HEK293 (cell line): ENCODE measurements around the gene MDH2.
A peak's percentile ranks its signal among the peaks of the same experiment; 100 is the strongest.

Source experiments
- CTCF ChIA-PET: fragments of 350-600 bp; formaldehyde crosslinking; extraction: SDS; loops from one replicate; lab custom pipeline; 2021; ENCODE audit warnings: antibody characterized with exemption; lab: Yijun Ruan, JAX
- POLR2A ChIA-PET: fragments of 300-600 bp; formaldehyde crosslinking; extraction: SDS; loops from one replicate; lab custom pipeline; 2020; ENCODE audit warnings: antibody characterized with exemption, inconsistent platforms; lab: Yijun Ruan, JAX
- H3K27ac ChIP-seq: fragments of 200-500 bp; sonication (Bioruptor generic); 2 replicates; pipeline ENCODE4 v1.5.1; 2014; ENCODE audit warnings: low read depth, low read length, control low read depth, inconsistent platforms; ENCODE audit errors: extremely low read depth
- H3K36me3 ChIP-seq, 2 experiments: fragments of 200-500 bp in 1 of 2; sonication (Bioruptor generic) in 1 of 2; 1 replicate in 1 of 2; 2 replicates in 1 of 2; pipeline ENCODE4 v1.5.1; 2014 to 2017; ENCODE audit warnings: inconsistent platforms in 2 of 2, low read length in 2 of 2; ENCODE audit not compliant: control insufficient read depth in 2 of 2, insufficient read depth in 1 of 2
- H3K4me1 ChIP-seq: fragments of 200-500 bp; sonication (Bioruptor generic); 2 replicates; pipeline ENCODE4 v1.5.1; 2014; ENCODE audit warnings: mild to moderate bottlenecking, low read length, inconsistent platforms; ENCODE audit not compliant: control insufficient read depth, insufficient read depth
- H3K4me3 ChIP-seq: 2 replicates; pipeline ENCODE4 v1.5.1; 2011; ENCODE audit warnings: low read depth, mild to moderate bottlenecking, control low read depth, low read length, moderate library complexity
- H3K9me3 ChIP-seq: fragments of 200-500 bp; sonication (Bioruptor generic); 2 replicates; pipeline ENCODE4 v1.5.1; 2014; ENCODE audit warnings: low read depth, low read length, inconsistent platforms; ENCODE audit not compliant: control insufficient read depth, insufficient read depth
- ATF2 ChIP-seq: fragments of 450-650 bp; formaldehyde crosslinking; IDR thresholded peaks from 2 replicates; pipeline ENCODE4 v1.5.1; 2016; ENCODE audit warnings: missing biosample characterization, missing genetic modification characterization, low read depth
- BCL11B ChIP-seq: fragments of 450-650 bp; formaldehyde crosslinking; IDR thresholded peaks from 2 replicates; pipeline ENCODE4 v1.5.1; 2016; ENCODE audit warnings: low read depth, missing biosample characterization, missing genetic modification characterization
- HOXC10 ChIP-seq: sonication (generic); formaldehyde crosslinking; IDR thresholded peaks from 2 replicates; pipeline ENCODE4 v1.8.1; 2023; ENCODE audit warnings: mild to moderate bottlenecking, missing genetic modification reagents
- IKZF3 ChIP-seq: fragments of 450-650 bp; IDR thresholded peaks from 2 replicates; pipeline ENCODE4 v1.5.0; 2018; ENCODE audit warnings: missing biosample characterization, mild to moderate bottlenecking, missing genetic modification characterization, moderate library complexity
- KLF8 ChIP-seq: fragments of 450-650 bp; formaldehyde crosslinking; IDR thresholded peaks from 2 replicates; pipeline ENCODE4 v1.5.1; 2016; ENCODE audit warnings: missing biosample characterization, missing genetic modification characterization
- PBX3 ChIP-seq: sonication (generic); formaldehyde crosslinking; IDR thresholded peaks from 2 replicates; pipeline ENCODE4 v1.8.1; 2022; ENCODE audit warnings: mild to moderate bottlenecking, moderate library complexity, missing genetic modification reagents
- PRDM1 ChIP-seq: fragments of 450-650 bp; formaldehyde crosslinking; IDR thresholded peaks from 2 replicates; pipeline ENCODE4; 2016; ENCODE audit warnings: missing biosample characterization, missing genetic modification characterization
- SP2 ChIP-seq: fragments of 450-650 bp; formaldehyde crosslinking; IDR thresholded peaks from 2 replicates; pipeline ENCODE4 v1.5.1; 2016; ENCODE audit warnings: missing biosample characterization, missing genetic modification characterization
- YY1 ChIP-seq: fragments of 450-650 bp; formaldehyde crosslinking; IDR thresholded peaks from 2 replicates; pipeline ENCODE4 v1.5.1; 2018; ENCODE audit warnings: missing biosample characterization, missing genetic modification characterization
- ZBTB26 ChIP-seq: fragments of 450-650 bp; formaldehyde crosslinking; optimal IDR thresholded peaks from 2 replicates; pipeline ENCODE3; 2016; ENCODE audit warnings: missing biosample characterization, mild to moderate bottlenecking, missing genetic modification characterization
- ZNF10 ChIP-seq: fragments of 450-650 bp; formaldehyde crosslinking; IDR thresholded peaks from 2 replicates; pipeline ENCODE4 v1.5.1; 2017; ENCODE audit warnings: missing biosample characterization, missing genetic modification characterization
- ZNF114 ChIP-seq: fragments of 450-650 bp; formaldehyde crosslinking; IDR thresholded peaks from 2 replicates; pipeline ENCODE4 v1.5.0; 2017; ENCODE audit warnings: missing biosample characterization, missing genetic modification characterization
- ZNF155 ChIP-seq: fragments of 450-650 bp; formaldehyde crosslinking; IDR thresholded peaks from 2 replicates; pipeline ENCODE4 v1.5.1; 2016; ENCODE audit warnings: missing biosample characterization, missing genetic modification characterization
- ZNF239 ChIP-seq: fragments of 450-650 bp; formaldehyde crosslinking; IDR thresholded peaks from 2 replicates; pipeline ENCODE4 v1.5.1; 2016; ENCODE audit warnings: missing biosample characterization, missing genetic modification characterization
- ZNF366 ChIP-seq: fragments of 450-650 bp; formaldehyde crosslinking; conservative IDR thresholded peaks from 2 replicates; pipeline ENCODE4 v1.5.1; 2016; ENCODE audit warnings: missing biosample characterization, missing genetic modification characterization
- ZNF394 ChIP-seq: fragments of 450-650 bp; formaldehyde crosslinking; IDR thresholded peaks from 2 replicates; pipeline ENCODE4 v1.5.1; 2016; ENCODE audit warnings: missing biosample characterization, missing genetic modification characterization, mild to moderate bottlenecking, moderate library complexity, borderline replicate concordance
- ZNF426 ChIP-seq: fragments of 450-650 bp; formaldehyde crosslinking; IDR thresholded peaks from 2 replicates; pipeline ENCODE4 v1.5.1; 2017; ENCODE audit warnings: missing biosample characterization, missing genetic modification characterization, mild to moderate bottlenecking, inconsistent platforms, moderate library complexity
- ZNF626 ChIP-seq: fragments of 450-650 bp; sonication (Bioruptor Pico); formaldehyde crosslinking; IDR thresholded peaks from 2 replicates; pipeline ENCODE4 v1.5.1; 2018; ENCODE audit warnings: missing biosample characterization, missing genetic modification characterization, inconsistent platforms
- TF ChIP-seq, protein P1 (sequence below): fragments of 450-650 bp; formaldehyde crosslinking; IDR thresholded peaks from 2 replicates; pipeline ENCODE4 v1.5.1; 2016; ENCODE audit warnings: missing biosample characterization, missing genetic modification characterization
- TF ChIP-seq, protein P2 (sequence below): fragments of 450-650 bp; formaldehyde crosslinking; IDR thresholded peaks from 2 replicates; pipeline ENCODE4 v1.5.1; 2017; ENCODE audit warnings: missing biosample characterization, missing genetic modification characterization
- TF ChIP-seq, protein P3 (sequence below): fragments of 450-650 bp; formaldehyde crosslinking; IDR thresholded peaks from 2 replicates; pipeline ENCODE4 v1.5.1; 2016; ENCODE audit warnings: missing biosample characterization, missing genetic modification characterization

The MDH2 gene

GRCh38 chr7:76047811-76048667 is at the start of gene MDH2, which contains the start of gene STYXL1:
MDH2 (plus strand) TSS chr7:76048106; CDS start chr7:76048161, 55 bp downstream.
STYXL1 (minus strand) TSS chr7:76048000; CDS start chr7:76030523, 17,477 bp downstream.
- CTCF ChIA-PET: interaction anchor here (0.6 to 1.3 kb wide), 7 partner anchors 11 to 266 kb away, joined by 3 to 4 read pairs (median 3); no protein-coding TSS in a partner anchor
- peak within 1 kb of the TSS; percentile 80 for H3K27ac ChIP-seq
- TF ChIP-seq ZNF426 (tag by site-specific recombination) (no peak), ZNF155 (tag by site-specific recombination) (no peak), PRDM1 (no peak), ZBTB26 (tag by site-specific recombination) (peak; percentile 56), YY1 (peak; percentile 42; the same call in 1 of the 2 replicates), ZNF114 (tag by site-specific recombination) (no peak), HOXC10 (CRISPR knock-in tag) (no peak), ZNF626 (tag by site-specific recombination) (no peak), BCL11B (peak; percentile 81; the same call in 1 of the 2 replicates), ATF2 (tag by site-specific recombination) (no peak), ZNF366 (tag by site-specific recombination) (no peak), SP2 (tag by site-specific recombination) (peak; percentile 87), PBX3 (CRISPR knock-in tag) (0 out of 2 replicates have a peak, but pooled peaks have one; percentile 15), ZNF239 (no peak), KLF8 (peak; percentile 63; the same call in 1 of the 2 replicates), ZNF394 (no peak), IKZF3 (no peak), ZNF10 (0 out of 2 replicates have a peak, but pooled peaks have one; percentile 16)
- TF ChIP-seq, protein P1, sequence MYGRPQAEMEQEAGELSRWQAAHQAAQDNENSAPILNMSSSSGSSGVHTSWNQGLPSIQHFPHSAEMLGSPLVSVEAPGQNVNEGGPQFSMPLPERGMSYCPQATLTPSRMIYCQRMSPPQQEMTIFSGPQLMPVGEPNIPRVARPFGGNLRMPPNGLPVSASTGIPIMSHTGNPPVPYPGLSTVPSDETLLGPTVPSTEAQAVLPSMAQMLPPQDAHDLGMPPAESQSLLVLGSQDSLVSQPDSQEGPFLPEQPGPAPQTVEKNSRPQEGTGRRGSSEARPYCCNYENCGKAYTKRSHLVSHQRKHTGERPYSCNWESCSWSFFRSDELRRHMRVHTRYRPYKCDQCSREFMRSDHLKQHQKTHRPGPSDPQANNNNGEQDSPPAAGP: peak; percentile 62
- TF ChIP-seq, protein P2, sequence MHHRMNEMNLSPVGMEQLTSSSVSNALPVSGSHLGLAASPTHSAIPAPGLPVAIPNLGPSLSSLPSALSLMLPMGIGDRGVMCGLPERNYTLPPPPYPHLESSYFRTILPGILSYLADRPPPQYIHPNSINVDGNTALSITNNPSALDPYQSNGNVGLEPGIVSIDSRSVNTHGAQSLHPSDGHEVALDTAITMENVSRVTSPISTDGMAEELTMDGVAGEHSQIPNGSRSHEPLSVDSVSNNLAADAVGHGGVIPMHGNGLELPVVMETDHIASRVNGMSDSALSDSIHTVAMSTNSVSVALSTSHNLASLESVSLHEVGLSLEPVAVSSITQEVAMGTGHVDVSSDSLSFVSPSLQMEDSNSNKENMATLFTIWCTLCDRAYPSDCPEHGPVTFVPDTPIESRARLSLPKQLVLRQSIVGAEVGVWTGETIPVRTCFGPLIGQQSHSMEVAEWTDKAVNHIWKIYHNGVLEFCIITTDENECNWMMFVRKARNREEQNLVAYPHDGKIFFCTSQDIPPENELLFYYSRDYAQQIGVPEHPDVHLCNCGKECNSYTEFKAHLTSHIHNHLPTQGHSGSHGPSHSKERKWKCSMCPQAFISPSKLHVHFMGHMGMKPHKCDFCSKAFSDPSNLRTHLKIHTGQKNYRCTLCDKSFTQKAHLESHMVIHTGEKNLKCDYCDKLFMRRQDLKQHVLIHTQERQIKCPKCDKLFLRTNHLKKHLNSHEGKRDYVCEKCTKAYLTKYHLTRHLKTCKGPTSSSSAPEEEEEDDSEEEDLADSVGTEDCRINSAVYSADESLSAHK (tag by site-specific recombination): no peak
- TF ChIP-seq, protein P3, sequence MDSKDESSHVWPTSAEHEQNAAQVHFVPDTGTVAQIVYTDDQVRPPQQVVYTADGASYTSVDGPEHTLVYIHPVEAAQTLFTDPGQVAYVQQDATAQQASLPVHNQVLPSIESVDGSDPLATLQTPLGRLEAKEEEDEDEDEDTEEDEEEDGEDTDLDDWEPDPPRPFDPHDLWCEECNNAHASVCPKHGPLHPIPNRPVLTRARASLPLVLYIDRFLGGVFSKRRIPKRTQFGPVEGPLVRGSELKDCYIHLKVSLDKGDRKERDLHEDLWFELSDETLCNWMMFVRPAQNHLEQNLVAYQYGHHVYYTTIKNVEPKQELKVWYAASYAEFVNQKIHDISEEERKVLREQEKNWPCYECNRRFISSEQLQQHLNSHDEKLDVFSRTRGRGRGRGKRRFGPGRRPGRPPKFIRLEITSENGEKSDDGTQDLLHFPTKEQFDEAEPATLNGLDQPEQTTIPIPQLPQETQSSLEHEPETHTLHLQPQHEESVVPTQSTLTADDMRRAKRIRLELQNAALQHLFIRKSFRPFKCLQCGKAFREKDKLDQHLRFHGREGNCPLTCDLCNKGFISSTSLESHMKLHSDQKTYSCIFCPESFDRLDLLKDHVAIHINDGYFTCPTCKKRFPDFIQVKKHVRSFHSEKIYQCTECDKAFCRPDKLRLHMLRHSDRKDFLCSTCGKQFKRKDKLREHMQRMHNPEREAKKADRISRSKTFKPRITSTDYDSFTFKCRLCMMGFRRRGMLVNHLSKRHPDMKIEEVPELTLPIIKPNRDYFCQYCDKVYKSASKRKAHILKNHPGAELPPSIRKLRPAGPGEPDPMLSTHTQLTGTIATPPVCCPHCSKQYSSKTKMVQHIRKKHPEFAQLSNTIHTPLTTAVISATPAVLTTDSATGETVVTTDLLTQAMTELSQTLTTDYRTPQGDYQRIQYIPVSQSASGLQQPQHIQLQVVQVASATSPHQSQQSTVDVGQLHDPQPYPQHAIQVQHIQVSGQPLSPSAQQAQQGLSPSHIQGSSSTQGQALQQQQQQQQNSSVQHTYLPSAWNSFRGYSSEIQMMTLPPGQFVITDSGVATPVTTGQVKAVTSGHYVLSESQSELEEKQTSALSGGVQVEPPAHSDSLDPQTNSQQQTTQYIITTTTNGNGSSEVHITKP (tag by site-specific recombination): peak; percentile 9; the same call in 1 of the 2 replicates

More at GRCh38 chr7:76047811-76048667, at the start of gene MDH2, which contains the start of gene STYXL1:
- H3K4me3 ChIP-seq: peak within 1 kb of the TSS; percentile 72
- no peaks in the 10 kb centered on the region for H3K9me3 ChIP-seq
- peaks cover 15 to 30% of the 10 kb centered on the region in 2 experiments for H3K36me3 ChIP-seq
- POLR2A ChIA-PET: interaction anchor here (0.6 to 1.6 kb wide), 19 partner anchors 8 to 520 kb away, joined by 3 to 8 read pairs (median 4); partner anchors contain the start of gene YWHAG
- H3K4me1 ChIP-seq: no peaks in the 10 kb centered on the region; the same call in 1 of the 2 replicates
